ENCODE measurements around the gene PTGIR. TPM values are rescaled to one million over a fixed set of nuclear protein-coding genes. Genes with fewer than 3 reads are reported as not detected.
A peak's percentile ranks its signal among the peaks of the same experiment; 100 is the strongest.

Gene PTGIR
- total and polyA plus RNA-seq, 2 of the 4 experiments (the other 2 are of a cell fraction), result 0.54 to 5.3 TPM

GRCh38 chr19:46617601-46618000 is 7.3 kb downstream of the PTGIR start:
- H3K18ac ChIP-seq (ENCODE audit: low read depth, low read length), result peak overlapping the region; percentile 20; the same call in 1 of the 2 replicates
- H3K9ac ChIP-seq (ENCODE audit: low read depth, low read length), result no peak overlapping the region
- H2AK9ac ChIP-seq (replicated peaks; ENCODE audit: low read depth, low read length, poor library complexity), result peak overlapping the region; percentile 23
- TF ChIP-seq MAFK (IDR thresholded peaks at IDR 0.05; ENCODE audit: low read depth, low read length) (no peak), NFE2L2 (IDR thresholded peaks at IDR 0.05; ENCODE audit: low read depth, low read length) (no peak), CHD1 (IDR thresholded peaks at IDR 0.05; ENCODE audit: low read depth, low read length) (no peak), RAD21 (IDR thresholded peaks at IDR 0.05; ENCODE audit: low read length) (no peak), RFX5 (IDR thresholded peaks at IDR 0.05; ENCODE audit: low read depth, low read length) (no peak), RCOR1 (IDR thresholded peaks at IDR 0.05; ENCODE audit: insufficient replicate concordance, low read length) (no peak), FOS (IDR thresholded peaks at IDR 0.05; ENCODE audit: low read depth, low read length) (no peak), ELK1 (IDR thresholded peaks at IDR 0.05; ENCODE audit: borderline replicate concordance, low read depth, low read length) (no peak), POLR2A (IDR thresholded peaks at IDR 0.05; ENCODE audit: low read depth, low read length) (no peak), BHLHE40 (IDR thresholded peaks at IDR 0.05; ENCODE audit: low read depth, low read length) (no peak)
- 0 out of 2 replicates have a peak overlapping the region, but pooled peaks have one; percentile 33 for H3K14ac ChIP-seq (replicated peaks; ENCODE audit: low read depth, low read length)
- peak overlapping the region; percentile 42 for H2BK120ac ChIP-seq (ENCODE audit: low read depth, low read length)
- peaks cover 14% of the 10 kb centered on the region for H4K20me1 ChIP-seq (ENCODE audit: insufficient read depth, low read length)
- 0 out of 4 replicates have a peak overlapping the region, but pooled peaks of 1 of the 2 experiments have one; percentile 47 for H4K8ac ChIP-seq (ENCODE audit: low read depth in 2 of 2, low read length in 2 of 2)
- no TSS peak for BruUV-seq (replicated peaks)
- no peak overlapping the region for H3K27ac ChIP-seq (ENCODE audit: insufficient read depth, low read length)
- ATAC-seq (ENCODE audit: low read depth) (no peak), DNase-seq (no peak)
- no peaks in the 10 kb centered on the region for H3K36me3 ChIP-seq (ENCODE audit: control insufficient read depth, insufficient read depth, low read length)
- H2BK15ac ChIP-seq (ENCODE audit: low read depth, low read length), result peak overlapping the region; percentile 62; the same call in 1 of the 3 replicates
- H2AFZ ChIP-seq (replicated peaks; ENCODE audit: low read length, poor library complexity), result no peak overlapping the region
- H3K4me1 ChIP-seq (ENCODE audit: control insufficient read depth, insufficient read depth, low read length), result peaks cover 27% of the 10 kb centered on the region
- POLR2A ChIA-PET (ENCODE audit: unreplicated experiment), result no interaction called here
- H3K4me3 ChIP-seq (ENCODE audit: insufficient read depth, low read depth, low read length), result no peak overlapping the region
- no peaks in the 10 kb centered on the region for H3K27me3 ChIP-seq (ENCODE audit: control insufficient read depth, insufficient read depth, low read length)
- H3K9me3 ChIP-seq (ENCODE audit: control insufficient read depth, insufficient read depth, low read length), result no peaks in the 10 kb centered on the region
- no peak overlapping the region for H3K56ac ChIP-seq (ENCODE audit: extremely low read depth, insufficient read depth, low read length)
- H4K91ac ChIP-seq (ENCODE audit: insufficient read depth, low read depth, low read length), result peak overlapping the region; percentile 51; the same call in 1 of the 2 replicates
- H2AK5ac ChIP-seq (ENCODE audit: low read depth, low read length), result peak overlapping the region; percentile 84
- 100% methylated on average over 3 of the region's 6 CpGs; no CpG with 5 or more reads in 1 of the 2 experiments for WGBS, 2 experiments (ENCODE audit: extremely low coverage in 2 of 2, insufficient read length in 1 of 2)
- intact Hi-C loops (cut with micrococcal nuclease) (loop anchor here (10.0 kb wide), 1 partner anchor 127 kb away; the partner anchor contains the start of genes FKRP and STRN4), in situ Hi-C loops (cut with MboI; ENCODE audit: low sequenced_read_pairs) (no loop called here), dilution Hi-C loops (cut with HindIII; ENCODE audit: low sequenced_read_pairs, unreplicated experiment) (no loop called here)
- H4K5ac ChIP-seq (ENCODE audit: low read depth, low read length), result no peak overlapping the region
- CTCF ChIA-PET, result interaction anchor here (1.7 to 2.0 kb wide), 2 partner anchors 42 to 44 kb away, joined by 4 to 18 read pairs; partner anchors contain the start of gene DACT3
- H3K79me1 ChIP-seq (ENCODE audit: low read depth in 1 of 2, low read length in 2 of 2), result peaks cover 0 to 6% of the 10 kb centered on the region in 2 experiments; a peak in 1 of 4 replicates
- peak overlapping the region; percentile 8 for H3K4ac ChIP-seq (ENCODE audit: low read depth, low read length)
- H3K4me2 ChIP-seq (ENCODE audit: low read depth, low read length), result no peak overlapping the region
- peak overlapping the region; percentile 5 for H2BK20ac ChIP-seq (ENCODE audit: low read depth, low read length)
- H2BK5ac ChIP-seq (ENCODE audit: low read depth, low read length, poor library complexity, severe bottlenecking), result no peak overlapping the region
- no peak overlapping the region; the same call in 1 of the 2 replicates for H3K23ac ChIP-seq (ENCODE audit: low read depth, low read length)
- H3K9me1 ChIP-seq (ENCODE audit: insufficient read depth, low read length), result peaks cover 15% of the 10 kb centered on the region; the same call in 1 of the 2 replicates
